Embryonic facial prominence (tissue), 1 donor: ENCODE data around the gene CCDC198.

Experiments used
- DNase-seq: peaks from one replicate; pipeline ENCODE4 v3.0.0-alpha.2; 2016; ENCODE audit errors: extremely low spot score

The CCDC198 gene

GRCh38 chr14:57493467-57494181 lies at the start of gene CCDC198:
Gene CCDC198, minus strand, starts transcription at chr14:57493857. Its CDS starts 142 bp downstream, at chr14:57493715.
- DNase-seq, result no peak

GRCh38 chr14:57533214-57533613 lies 39.6 kb upstream of the CCDC198 start:
- no peak for DNase-seq

- no peak for DNase-seq
Observed at GRCh38 chr14:57530571-57530970, 36.9 kb upstream of the CCDC198 start.

GRCh38 chr14:57526942-57527341 lies 33.3 kb upstream of the CCDC198 start:
- DNase-seq, result no peak

- DNase-seq, result no peak
Observed at GRCh38 chr14:57519043-57519442, 25.4 kb upstream of the CCDC198 start.

- DNase-seq, result no peak
Observed at GRCh38 chr14:57512220-57512619, 18.6 kb upstream of the CCDC198 start.

- DNase-seq, result no peak
Observed at GRCh38 chr14:57508756-57509155, 15.1 kb upstream of the CCDC198 start.

GRCh38 chr14:57502586-57503254 lies 9.1 kb upstream of the CCDC198 start:
- DNase-seq, result no peak

GRCh38 chr14:57501039-57501557 lies 7.4 kb upstream of the CCDC198 start:
- no peak for DNase-seq

GRCh38 chr14:57498659-57499058 lies 5.0 kb upstream of the CCDC198 start:
- no peak for DNase-seq

GRCh38 chr14:57498035-57498434 lies 4.4 kb upstream of the CCDC198 start:
- DNase-seq, result no peak

GRCh38 chr14:57495416-57495815 lies 1.8 kb upstream of the CCDC198 start:
- DNase-seq, result no peak

GRCh38 chr14:57492859-57493258 lies 798 bp downstream of the CCDC198 start:
- no peak for DNase-seq

GRCh38 chr14:57491640-57492039 lies 2.0 kb downstream of the CCDC198 start:
- no peak for DNase-seq

- DNase-seq, result no peak
Observed at GRCh38 chr14:57487771-57488170, 5.9 kb downstream of the CCDC198 start.

- peak; percentile 18 for DNase-seq
Observed at GRCh38 chr14:57486767-57487379, 6.8 kb downstream of the CCDC198 start.

- no peak for DNase-seq
Observed at GRCh38 chr14:57485635-57486034, 8.0 kb downstream of the CCDC198 start.

- DNase-seq, result no peak
Observed at GRCh38 chr14:57482120-57482519, 11.5 kb downstream of the CCDC198 start.

GRCh38 chr14:57480051-57480450 lies 13.6 kb downstream of the CCDC198 start:
- DNase-seq, result no peak

- no peak for DNase-seq
Observed at GRCh38 chr14:57479197-57479596, 14.5 kb downstream of the CCDC198 start.

GRCh38 chr14:57478050-57478449 lies 15.6 kb downstream of the CCDC198 start:
- no peak for DNase-seq

GRCh38 chr14:57470909-57471308 lies 22.7 kb downstream of the CCDC198 start:
- no peak for DNase-seq
